ENCODE results near the gene VWA5B1. TPM values are rescaled to one million over a fixed set of nuclear protein-coding genes. Genes with fewer than 3 reads are reported as not detected.

VWA5B1 gene
- total and polyA plus RNA-seq, 2 experiments from 2014 or later = 0.16 to 1.0 TPM

DNA sequence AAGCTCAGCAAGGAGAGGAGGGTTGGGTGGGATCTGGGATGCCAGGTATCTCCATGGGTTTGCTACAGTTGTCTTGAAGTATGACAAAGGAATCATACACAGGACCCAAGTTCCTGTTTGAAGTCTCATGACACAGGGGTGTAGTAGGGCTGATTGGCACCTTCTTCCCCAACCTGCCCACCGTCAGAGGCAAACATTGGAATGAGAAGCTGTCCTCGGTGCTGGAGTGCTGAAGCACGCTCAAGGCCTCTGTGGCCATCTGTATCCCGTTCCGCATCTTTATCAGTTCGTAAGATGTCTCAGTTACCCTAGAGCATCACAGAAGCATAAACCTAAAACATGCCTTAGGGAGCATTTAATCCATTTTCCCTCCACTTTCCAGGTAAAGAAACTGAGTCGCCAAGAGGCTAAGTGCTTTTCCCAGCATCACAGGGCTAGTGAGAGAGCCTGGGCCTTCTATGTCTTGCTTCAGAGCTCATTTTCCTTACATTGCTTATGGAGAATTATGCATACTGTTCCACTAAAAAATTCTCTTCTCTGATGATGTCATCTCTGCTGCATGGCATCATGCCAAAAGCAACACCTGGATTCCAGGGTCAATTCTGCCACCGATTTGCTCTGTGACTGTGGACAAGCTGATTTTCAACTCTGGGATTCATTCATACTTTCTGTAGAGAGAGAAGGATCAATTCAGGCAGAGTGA is 34.2 kb downstream of the VWA5B1 start:
- H2AFZ ChIP-seq = no peak overlapping the region
- Mint-ChIP-seq H3K27ac (no peak overlapping the region), H3K9me3 (no peaks in the 10 kb centered on the region), H3K4me3 (no peak overlapping the region), H3K27me3 (ENCODE audit: insufficient read depth, low read depth, poor library complexity) (peaks cover 7% of the 10 kb centered on the region), H3K4me1 (peaks cover 16% of the 10 kb centered on the region), H3K36me3 (ENCODE audit: low read depth) (no peaks in the 10 kb centered on the region)
- H3K9me2 ChIP-seq (ENCODE audit: insufficient read depth) = no peaks in the 10 kb centered on the region
- no peak overlapping the region for H3K27ac ChIP-seq (ENCODE audit: low read depth)
- H4K20me1 ChIP-seq (replicated peaks; ENCODE audit: insufficient read depth) = no peaks in the 10 kb centered on the region
- ATAC-seq = peak; percentile 57
- DNase-seq (ENCODE audit: low spot score) = peak; percentile 7
- no peak overlapping the region for H3K4me3 ChIP-seq
- H3K79me2 ChIP-seq (replicated peaks; ENCODE audit: insufficient read depth) = no peaks in the 10 kb centered on the region
- H3F3A ChIP-seq (replicated peaks; ENCODE audit: low read depth) = no peaks in the 10 kb centered on the region
- no peaks in the 10 kb centered on the region for H3K4me1 ChIP-seq (ENCODE audit: insufficient read depth)
- H3K27me3 ChIP-seq (ENCODE audit: insufficient read depth) = no peaks in the 10 kb centered on the region
- no peak overlapping the region for H3K4me2 ChIP-seq
- H3K36me3 ChIP-seq (ENCODE audit: insufficient read depth) = no peaks in the 10 kb centered on the region
- TF ChIP-seq, protein P1, sequence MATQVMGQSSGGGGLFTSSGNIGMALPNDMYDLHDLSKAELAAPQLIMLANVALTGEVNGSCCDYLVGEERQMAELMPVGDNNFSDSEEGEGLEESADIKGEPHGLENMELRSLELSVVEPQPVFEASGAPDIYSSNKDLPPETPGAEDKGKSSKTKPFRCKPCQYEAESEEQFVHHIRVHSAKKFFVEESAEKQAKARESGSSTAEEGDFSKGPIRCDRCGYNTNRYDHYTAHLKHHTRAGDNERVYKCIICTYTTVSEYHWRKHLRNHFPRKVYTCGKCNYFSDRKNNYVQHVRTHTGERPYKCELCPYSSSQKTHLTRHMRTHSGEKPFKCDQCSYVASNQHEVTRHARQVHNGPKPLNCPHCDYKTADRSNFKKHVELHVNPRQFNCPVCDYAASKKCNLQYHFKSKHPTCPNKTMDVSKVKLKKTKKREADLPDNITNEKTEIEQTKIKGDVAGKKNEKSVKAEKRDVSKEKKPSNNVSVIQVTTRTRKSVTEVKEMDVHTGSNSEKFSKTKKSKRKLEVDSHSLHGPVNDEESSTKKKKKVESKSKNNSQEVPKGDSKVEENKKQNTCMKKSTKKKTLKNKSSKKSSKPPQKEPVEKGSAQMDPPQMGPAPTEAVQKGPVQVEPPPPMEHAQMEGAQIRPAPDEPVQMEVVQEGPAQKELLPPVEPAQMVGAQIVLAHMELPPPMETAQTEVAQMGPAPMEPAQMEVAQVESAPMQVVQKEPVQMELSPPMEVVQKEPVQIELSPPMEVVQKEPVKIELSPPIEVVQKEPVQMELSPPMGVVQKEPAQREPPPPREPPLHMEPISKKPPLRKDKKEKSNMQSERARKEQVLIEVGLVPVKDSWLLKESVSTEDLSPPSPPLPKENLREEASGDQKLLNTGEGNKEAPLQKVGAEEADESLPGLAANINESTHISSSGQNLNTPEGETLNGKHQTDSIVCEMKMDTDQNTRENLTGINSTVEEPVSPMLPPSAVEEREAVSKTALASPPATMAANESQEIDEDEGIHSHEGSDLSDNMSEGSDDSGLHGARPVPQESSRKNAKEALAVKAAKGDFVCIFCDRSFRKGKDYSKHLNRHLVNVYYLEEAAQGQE (IDR thresholded peaks at IDR 0.05; ENCODE audit: unreplicated experiment) = peak; percentile 61
- TF ChIP-seq ZNF114 (CRISPR knock-in tag; IDR thresholded peaks at IDR 0.05) = no peak

DNA sequence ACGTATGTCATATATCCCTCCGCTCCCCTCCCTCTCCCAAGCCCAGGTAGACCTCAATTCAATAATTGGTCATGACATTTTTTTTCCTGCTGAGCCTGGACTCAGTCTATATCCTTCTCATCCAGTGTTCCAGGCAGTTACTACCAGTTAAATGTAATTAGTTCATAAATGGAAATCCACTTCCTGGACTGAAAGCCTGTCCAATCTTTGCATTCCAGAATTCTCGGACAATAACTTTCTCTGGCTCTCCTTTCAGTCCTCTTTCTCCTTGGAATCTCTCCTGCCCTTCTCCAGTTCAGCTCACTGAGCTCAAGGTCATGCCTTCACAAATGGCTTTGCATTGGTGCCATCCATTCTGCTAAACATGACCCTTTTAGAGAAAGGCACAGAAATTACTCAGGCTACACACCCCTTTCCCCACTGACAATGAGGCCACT is 34.8 kb downstream of the VWA5B1 start:
- no peak overlapping the region for H2AFZ ChIP-seq
- Mint-ChIP-seq H3K9me3 (no peaks in the 10 kb centered on the region), H3K4me1 (peaks cover 16% of the 10 kb centered on the region), H3K27ac (no peak overlapping the region), H3K27me3 (ENCODE audit: insufficient read depth, low read depth, poor library complexity) (peaks cover 4% of the 10 kb centered on the region), H3K36me3 (ENCODE audit: low read depth) (no peaks in the 10 kb centered on the region), H3K4me3 (no peak overlapping the region)
- DNase-seq (ENCODE audit: low spot score) = no peak
- no peaks in the 10 kb centered on the region for H3K27me3 ChIP-seq (ENCODE audit: insufficient read depth)
- no peak overlapping the region for H3K4me3 ChIP-seq
- no peaks in the 10 kb centered on the region for H3K36me3 ChIP-seq (ENCODE audit: insufficient read depth)
- H3K27ac ChIP-seq (ENCODE audit: low read depth) = no peak overlapping the region
- H3F3A ChIP-seq (replicated peaks; ENCODE audit: low read depth) = no peaks in the 10 kb centered on the region
- H3K79me2 ChIP-seq (replicated peaks; ENCODE audit: insufficient read depth) = no peaks in the 10 kb centered on the region
- no peak overlapping the region for H3K4me2 ChIP-seq
- no peaks in the 10 kb centered on the region for H4K20me1 ChIP-seq (replicated peaks; ENCODE audit: insufficient read depth)
- ATAC-seq = no peak
- no peaks in the 10 kb centered on the region for H3K9me2 ChIP-seq (ENCODE audit: insufficient read depth)
- no peaks in the 10 kb centered on the region for H3K4me1 ChIP-seq (ENCODE audit: insufficient read depth)
- no peak for TF ChIP-seq POLR2AphosphoS5 (IDR thresholded peaks at IDR 0.05; ENCODE audit: low read depth)
- TF ChIP-seq JUNB (IDR thresholded peaks at IDR 0.05; ENCODE audit: unreplicated experiment) = no peak
- TF ChIP-seq ZNF114 (CRISPR knock-in tag; IDR thresholded peaks at IDR 0.05) = no peak
- TF ChIP-seq ZNF331 (CRISPR knock-in tag; IDR thresholded peaks at IDR 0.05; ENCODE audit: low read depth) = no peak
- TF ChIP-seq, protein P2, sequence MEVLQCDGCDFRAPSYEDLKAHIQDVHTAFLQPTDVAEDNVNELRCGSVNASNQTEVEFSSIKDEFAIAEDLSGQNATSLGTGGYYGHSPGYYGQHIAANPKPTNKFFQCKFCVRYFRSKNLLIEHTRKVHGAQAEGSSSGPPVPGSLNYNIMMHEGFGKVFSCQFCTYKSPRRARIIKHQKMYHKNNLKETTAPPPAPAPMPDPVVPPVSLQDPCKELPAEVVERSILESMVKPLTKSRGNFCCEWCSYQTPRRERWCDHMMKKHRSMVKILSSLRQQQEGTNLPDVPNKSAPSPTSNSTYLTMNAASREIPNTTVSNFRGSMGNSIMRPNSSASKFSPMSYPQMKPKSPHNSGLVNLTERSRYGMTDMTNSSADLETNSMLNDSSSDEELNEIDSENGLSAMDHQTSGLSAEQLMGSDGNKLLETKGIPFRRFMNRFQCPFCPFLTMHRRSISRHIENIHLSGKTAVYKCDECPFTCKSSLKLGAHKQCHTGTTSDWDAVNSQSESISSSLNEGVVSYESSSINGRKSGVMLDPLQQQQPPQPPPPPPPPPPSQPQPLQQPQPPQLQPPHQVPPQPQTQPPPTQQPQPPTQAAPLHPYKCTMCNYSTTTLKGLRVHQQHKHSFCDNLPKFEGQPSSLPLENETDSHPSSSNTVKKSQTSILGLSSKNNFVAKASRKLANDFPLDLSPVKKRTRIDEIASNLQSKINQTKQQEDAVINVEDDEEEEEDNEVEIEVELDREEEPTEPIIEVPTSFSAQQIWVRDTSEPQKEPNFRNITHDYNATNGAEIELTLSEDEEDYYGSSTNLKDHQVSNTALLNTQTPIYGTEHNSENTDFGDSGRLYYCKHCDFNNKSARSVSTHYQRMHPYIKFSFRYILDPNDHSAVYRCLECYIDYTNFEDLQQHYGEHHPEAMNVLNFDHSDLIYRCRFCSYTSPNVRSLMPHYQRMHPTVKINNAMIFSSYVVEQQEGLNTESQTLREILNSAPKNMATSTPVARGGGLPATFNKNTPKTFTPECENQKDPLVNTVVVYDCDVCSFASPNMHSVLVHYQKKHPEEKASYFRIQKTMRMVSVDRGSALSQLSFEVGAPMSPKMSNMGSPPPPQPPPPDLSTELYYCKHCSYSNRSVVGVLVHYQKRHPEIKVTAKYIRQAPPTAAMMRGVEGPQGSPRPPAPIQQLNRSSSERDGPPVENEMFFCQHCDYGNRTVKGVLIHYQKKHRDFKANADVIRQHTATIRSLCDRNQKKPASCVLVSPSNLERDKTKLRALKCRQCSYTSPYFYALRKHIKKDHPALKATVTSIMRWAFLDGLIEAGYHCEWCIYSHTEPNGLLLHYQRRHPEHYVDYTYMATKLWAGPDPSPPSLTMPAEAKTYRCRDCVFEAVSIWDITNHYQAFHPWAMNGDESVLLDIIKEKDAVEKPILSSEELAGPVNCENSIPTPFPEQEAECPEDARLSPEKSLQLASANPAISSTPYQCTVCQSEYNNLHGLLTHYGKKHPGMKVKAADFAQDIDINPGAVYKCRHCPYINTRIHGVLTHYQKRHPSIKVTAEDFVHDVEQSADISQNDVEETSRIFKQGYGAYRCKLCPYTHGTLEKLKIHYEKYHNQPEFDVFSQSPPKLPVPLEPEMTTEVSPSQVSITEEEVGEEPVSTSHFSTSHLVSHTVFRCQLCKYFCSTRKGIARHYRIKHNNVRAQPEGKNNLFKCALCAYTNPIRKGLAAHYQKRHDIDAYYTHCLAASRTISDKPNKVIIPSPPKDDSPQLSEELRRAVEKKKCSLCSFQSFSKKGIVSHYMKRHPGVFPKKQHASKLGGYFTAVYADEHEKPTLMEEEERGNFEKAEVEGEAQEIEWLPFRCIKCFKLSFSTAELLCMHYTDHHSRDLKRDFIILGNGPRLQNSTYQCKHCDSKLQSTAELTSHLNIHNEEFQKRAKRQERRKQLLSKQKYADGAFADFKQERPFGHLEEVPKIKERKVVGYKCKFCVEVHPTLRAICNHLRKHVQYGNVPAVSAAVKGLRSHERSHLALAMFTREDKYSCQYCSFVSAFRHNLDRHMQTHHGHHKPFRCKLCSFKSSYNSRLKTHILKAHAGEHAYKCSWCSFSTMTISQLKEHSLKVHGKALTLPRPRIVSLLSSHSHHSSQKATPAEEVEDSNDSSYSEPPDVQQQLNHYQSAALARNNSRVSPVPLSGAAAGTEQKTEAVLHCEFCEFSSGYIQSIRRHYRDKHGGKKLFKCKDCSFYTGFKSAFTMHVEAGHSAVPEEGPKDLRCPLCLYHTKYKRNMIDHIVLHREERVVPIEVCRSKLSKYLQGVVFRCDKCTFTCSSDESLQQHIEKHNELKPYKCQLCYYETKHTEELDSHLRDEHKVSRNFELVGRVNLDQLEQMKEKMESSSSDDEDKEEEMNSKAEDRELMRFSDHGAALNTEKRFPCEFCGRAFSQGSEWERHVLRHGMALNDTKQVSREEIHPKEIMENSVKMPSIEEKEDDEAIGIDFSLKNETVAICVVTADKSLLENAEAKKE (CRISPR knock-in tag; IDR thresholded peaks at IDR 0.05) = no peak
- no peak for TF ChIP-seq EZH2 (IDR thresholded peaks at IDR 0.05; ENCODE audit: low read depth, unreplicated experiment)
- TF ChIP-seq CREB1 (CRISPR knock-in tag; IDR thresholded peaks at IDR 0.05; ENCODE audit: low read depth) = no peak

Data from GM23338 (cell line).